ENCODE measurements around the gene PAM16.
A peak's percentile ranks its signal among the peaks of the same experiment; 100 is the strongest.

The PAM16 gene

GRCh38 chr16:4364196-4365013, 13.3 kb upstream of the PAM16 start:
- no peak overlapping the region for H3K23ac ChIP-seq (ENCODE audit: low read length)
- H3K27ac ChIP-seq (ENCODE audit: low read depth, low read length), result no peak overlapping the region
- H4K5ac ChIP-seq (ENCODE audit: low read length), result no peak overlapping the region
- no CpG with 5 or more reads among the region's 37 CpGs for WGBS (ENCODE audit: extremely low coverage, insufficient coverage, low lambda C conversion rate)
- no peak overlapping the region for H2BK120ac ChIP-seq (ENCODE audit: low read depth, low read length)
- no peak overlapping the region for H3K4me3 ChIP-seq (ENCODE audit: low read length)
- no peak overlapping the region for H2BK5ac ChIP-seq (ENCODE audit: low read length)
- H3K27me3 ChIP-seq (ENCODE audit: insufficient read depth, low read length, poor library complexity), result no peaks in the 10 kb centered on the region
- H3K79me1 ChIP-seq (ENCODE audit: low read length), result no peaks in the 10 kb centered on the region
- no peak overlapping the region for H3K4me2 ChIP-seq (ENCODE audit: low read length)
- H3K79me2 ChIP-seq (ENCODE audit: control insufficient read depth, insufficient read depth, low read length), result no peaks in the 10 kb centered on the region
- H4K8ac ChIP-seq (ENCODE audit: low read depth, low read length), result no peak overlapping the region
- no peak overlapping the region for H3K18ac ChIP-seq (ENCODE audit: low read length)
- H3K9ac ChIP-seq (ENCODE audit: low read length), result no peak overlapping the region
- H3K4ac ChIP-seq (ENCODE audit: low read depth, low read length), result no peak overlapping the region
- DNase-seq, result no peak
- H3K36me3 ChIP-seq (ENCODE audit: control insufficient read depth, insufficient read depth, low read length), result no peaks in the 10 kb centered on the region
- no peak overlapping the region for H3K56ac ChIP-seq (ENCODE audit: low read length)
- no peak overlapping the region for H2BK15ac ChIP-seq (replicated peaks; ENCODE audit: low read depth)
- no peaks in the 10 kb centered on the region for H3K4me1 ChIP-seq (ENCODE audit: control insufficient read depth, low read depth, low read length)
- no peak overlapping the region for H2AK5ac ChIP-seq (ENCODE audit: low read length)

- Histone ChIP-seq H3K79me1 (ENCODE audit: low read length) (no peaks in the 10 kb centered on the region), H3K36me3 (ENCODE audit: control insufficient read depth, insufficient read depth, low read length) (no peaks in the 10 kb centered on the region), H3K4me1 (ENCODE audit: control insufficient read depth, low read depth, low read length) (no peaks in the 10 kb centered on the region), H3K79me2 (ENCODE audit: control insufficient read depth, insufficient read depth, low read length) (no peaks in the 10 kb centered on the region), H3K4ac (ENCODE audit: low read depth, low read length) (no peak overlapping the region), H2BK120ac (ENCODE audit: low read depth, low read length) (no peak overlapping the region), H2BK15ac (replicated peaks; ENCODE audit: low read depth) (no peak overlapping the region), H3K27ac (ENCODE audit: low read depth, low read length) (no peak overlapping the region), H2BK5ac (ENCODE audit: low read length) (no peak overlapping the region), H3K9ac (ENCODE audit: low read length) (no peak overlapping the region), H3K18ac (ENCODE audit: low read length) (no peak overlapping the region), H2AK5ac (ENCODE audit: low read length) (no peak overlapping the region), H3K27me3 (ENCODE audit: insufficient read depth, low read length, poor library complexity) (no peaks in the 10 kb centered on the region), H3K4me2 (ENCODE audit: low read length) (no peak overlapping the region), H3K23ac (ENCODE audit: low read length) (no peak overlapping the region), H3K4me3 (ENCODE audit: low read length) (no peak overlapping the region), H4K8ac (ENCODE audit: low read depth, low read length) (no peak overlapping the region), H4K5ac (ENCODE audit: low read length) (no peak overlapping the region), H3K56ac (ENCODE audit: low read length) (no peak overlapping the region)
- no CpG with 5 or more reads among the region's 19 CpGs for WGBS (ENCODE audit: extremely low coverage, insufficient coverage, low lambda C conversion rate)
- DNase-seq, result no peak
These were observed 11.5 kb upstream of the PAM16 start for GRCh38 chr16:4362476-4363135.

GRCh38 chr16:4361944-4362311, 10.8 kb upstream of the PAM16 start:
- Histone ChIP-seq H3K56ac (ENCODE audit: low read length) (no peak overlapping the region), H3K79me1 (ENCODE audit: low read length) (no peaks in the 10 kb centered on the region), H3K4me2 (ENCODE audit: low read length) (no peak overlapping the region), H3K79me2 (ENCODE audit: control insufficient read depth, insufficient read depth, low read length) (no peaks in the 10 kb centered on the region), H3K36me3 (ENCODE audit: control insufficient read depth, insufficient read depth, low read length) (no peaks in the 10 kb centered on the region), H3K27ac (ENCODE audit: low read depth, low read length) (no peak overlapping the region), H4K8ac (ENCODE audit: low read depth, low read length) (no peak overlapping the region), H2BK15ac (replicated peaks; ENCODE audit: low read depth) (no peak overlapping the region), H4K5ac (ENCODE audit: low read length) (no peak overlapping the region), H3K23ac (ENCODE audit: low read length) (no peak overlapping the region), H2BK120ac (ENCODE audit: low read depth, low read length) (no peak overlapping the region), H3K18ac (ENCODE audit: low read length) (no peak overlapping the region), H3K4me1 (ENCODE audit: control insufficient read depth, low read depth, low read length) (no peaks in the 10 kb centered on the region), H3K4me3 (ENCODE audit: low read length) (no peak overlapping the region), H3K9ac (ENCODE audit: low read length) (no peak overlapping the region), H2AK5ac (ENCODE audit: low read length) (no peak overlapping the region), H3K4ac (ENCODE audit: low read depth, low read length) (no peak overlapping the region), H3K27me3 (ENCODE audit: insufficient read depth, low read length, poor library complexity) (no peaks in the 10 kb centered on the region), H2BK5ac (ENCODE audit: low read length) (no peak overlapping the region)
- no peak for DNase-seq
- no CpG with 5 or more reads among the region's 12 CpGs for WGBS (ENCODE audit: extremely low coverage, insufficient coverage, low lambda C conversion rate)

- no peak overlapping the region for H3K18ac ChIP-seq (ENCODE audit: low read length)
- H3K4me3 ChIP-seq (ENCODE audit: low read length), result no peak overlapping the region
- no peak overlapping the region for H3K9ac ChIP-seq (ENCODE audit: low read length)
- no peak overlapping the region for H3K27ac ChIP-seq (ENCODE audit: low read depth, low read length)
- no peak overlapping the region for H3K23ac ChIP-seq (ENCODE audit: low read length)
- no peak overlapping the region for H3K56ac ChIP-seq (ENCODE audit: low read length)
- no peaks in the 10 kb centered on the region for H3K79me2 ChIP-seq (ENCODE audit: control insufficient read depth, insufficient read depth, low read length)
- no peaks in the 10 kb centered on the region for H3K4me1 ChIP-seq (ENCODE audit: control insufficient read depth, low read depth, low read length)
- H2BK120ac ChIP-seq (ENCODE audit: low read depth, low read length), result no peak overlapping the region
- no peak overlapping the region for H3K4ac ChIP-seq (ENCODE audit: low read depth, low read length)
- no peak overlapping the region for H2BK15ac ChIP-seq (replicated peaks; ENCODE audit: low read depth)
- H3K36me3 ChIP-seq (ENCODE audit: control insufficient read depth, insufficient read depth, low read length), result no peaks in the 10 kb centered on the region
- no peak overlapping the region for H4K8ac ChIP-seq (ENCODE audit: low read depth, low read length)
- DNase-seq, result no peak
- H2BK5ac ChIP-seq (ENCODE audit: low read length), result no peak overlapping the region
- H3K27me3 ChIP-seq (ENCODE audit: insufficient read depth, low read length, poor library complexity), result no peaks in the 10 kb centered on the region
- H3K79me1 ChIP-seq (ENCODE audit: low read length), result no peaks in the 10 kb centered on the region
- H4K5ac ChIP-seq (ENCODE audit: low read length), result no peak overlapping the region
- no CpG with 5 or more reads among the region's 28 CpGs for WGBS (ENCODE audit: extremely low coverage, insufficient coverage, low lambda C conversion rate)
- no peak overlapping the region for H2AK5ac ChIP-seq (ENCODE audit: low read length)
- H3K4me2 ChIP-seq (ENCODE audit: low read length), result no peak overlapping the region
These were observed 10.2 kb upstream of the PAM16 start for GRCh38 chr16:4361033-4361943.

- H3K79me2 ChIP-seq (ENCODE audit: control insufficient read depth, insufficient read depth, low read length), result no peaks in the 10 kb centered on the region
- H2AK5ac ChIP-seq (ENCODE audit: low read length), result no peak overlapping the region
- H3K4ac ChIP-seq (ENCODE audit: low read depth, low read length), result no peak overlapping the region
- H3K4me3 ChIP-seq (ENCODE audit: low read length), result no peak overlapping the region
- no peak overlapping the region for H4K8ac ChIP-seq (ENCODE audit: low read depth, low read length)
- H3K36me3 ChIP-seq (ENCODE audit: control insufficient read depth, insufficient read depth, low read length), result no peaks in the 10 kb centered on the region
- no peak overlapping the region for H4K5ac ChIP-seq (ENCODE audit: low read length)
- H2BK5ac ChIP-seq (ENCODE audit: low read length), result no peak overlapping the region
- H3K4me2 ChIP-seq (ENCODE audit: low read length), result no peak overlapping the region
- H3K23ac ChIP-seq (ENCODE audit: low read length), result no peak overlapping the region
- WGBS (ENCODE audit: extremely low coverage, insufficient coverage, low lambda C conversion rate), result no CpG with 5 or more reads among the region's 11 CpGs
- H3K4me1 ChIP-seq (ENCODE audit: control insufficient read depth, low read depth, low read length), result no peaks in the 10 kb centered on the region
- peak; percentile 74 for DNase-seq
- no peak overlapping the region for H2BK120ac ChIP-seq (ENCODE audit: low read depth, low read length)
- H3K18ac ChIP-seq (ENCODE audit: low read length), result no peak overlapping the region
- H3K79me1 ChIP-seq (ENCODE audit: low read length), result no peaks in the 10 kb centered on the region
- H3K9ac ChIP-seq (ENCODE audit: low read length), result no peak overlapping the region
- no peak overlapping the region for H3K27ac ChIP-seq (ENCODE audit: low read depth, low read length)
- H3K56ac ChIP-seq (ENCODE audit: low read length), result no peak overlapping the region
- H2BK15ac ChIP-seq (replicated peaks; ENCODE audit: low read depth), result no peak overlapping the region
- H3K27me3 ChIP-seq (ENCODE audit: insufficient read depth, low read length, poor library complexity), result no peaks in the 10 kb centered on the region
These were observed 9.5 kb upstream of the PAM16 start for GRCh38 chr16:4360538-4361021.

Data from mesendoderm (in vitro differentiated cells).